ENCODE results near the gene RAB2B.

RAB2B gene

DNA sequence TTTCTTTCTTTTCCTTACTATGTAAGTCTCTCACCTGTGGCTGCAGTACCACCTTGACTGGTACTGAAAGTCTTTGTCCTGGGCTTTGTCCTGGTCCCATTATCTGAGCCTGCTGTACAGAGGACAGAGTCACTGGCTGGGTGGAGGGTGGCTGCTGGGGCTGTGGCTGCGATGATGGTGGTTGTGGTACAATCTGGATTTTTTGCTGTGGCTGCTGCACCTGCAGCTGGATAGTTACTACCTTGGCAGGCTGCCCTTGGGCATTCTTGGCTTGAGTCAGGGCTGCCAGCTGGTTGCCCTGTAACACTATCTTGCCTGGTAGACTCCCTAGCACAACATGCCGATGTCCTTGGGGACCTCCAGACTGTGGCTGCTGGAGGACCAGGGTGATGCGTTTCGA is 47.8 kb downstream of the RAB2B start:
- H3K4me3 ChIP-seq (ENCODE audit: low read depth, low read length) = no peak overlapping the region
- TF ChIP-seq, protein P1, sequence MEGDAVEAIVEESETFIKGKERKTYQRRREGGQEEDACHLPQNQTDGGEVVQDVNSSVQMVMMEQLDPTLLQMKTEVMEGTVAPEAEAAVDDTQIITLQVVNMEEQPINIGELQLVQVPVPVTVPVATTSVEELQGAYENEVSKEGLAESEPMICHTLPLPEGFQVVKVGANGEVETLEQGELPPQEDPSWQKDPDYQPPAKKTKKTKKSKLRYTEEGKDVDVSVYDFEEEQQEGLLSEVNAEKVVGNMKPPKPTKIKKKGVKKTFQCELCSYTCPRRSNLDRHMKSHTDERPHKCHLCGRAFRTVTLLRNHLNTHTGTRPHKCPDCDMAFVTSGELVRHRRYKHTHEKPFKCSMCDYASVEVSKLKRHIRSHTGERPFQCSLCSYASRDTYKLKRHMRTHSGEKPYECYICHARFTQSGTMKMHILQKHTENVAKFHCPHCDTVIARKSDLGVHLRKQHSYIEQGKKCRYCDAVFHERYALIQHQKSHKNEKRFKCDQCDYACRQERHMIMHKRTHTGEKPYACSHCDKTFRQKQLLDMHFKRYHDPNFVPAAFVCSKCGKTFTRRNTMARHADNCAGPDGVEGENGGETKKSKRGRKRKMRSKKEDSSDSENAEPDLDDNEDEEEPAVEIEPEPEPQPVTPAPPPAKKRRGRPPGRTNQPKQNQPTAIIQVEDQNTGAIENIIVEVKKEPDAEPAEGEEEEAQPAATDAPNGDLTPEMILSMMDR (IDR thresholded peaks at IDR 0.05; ENCODE audit: low read depth, low read length) = no peak

GRCh38 chr14:21426692-21427091 is 50.1 kb downstream of the RAB2B start:
- H3K4me3 ChIP-seq (ENCODE audit: low read depth, low read length) = no peak overlapping the region
- TF ChIP-seq, protein P1 (IDR thresholded peaks at IDR 0.05; ENCODE audit: low read depth, low read length) = no peak

DNA sequence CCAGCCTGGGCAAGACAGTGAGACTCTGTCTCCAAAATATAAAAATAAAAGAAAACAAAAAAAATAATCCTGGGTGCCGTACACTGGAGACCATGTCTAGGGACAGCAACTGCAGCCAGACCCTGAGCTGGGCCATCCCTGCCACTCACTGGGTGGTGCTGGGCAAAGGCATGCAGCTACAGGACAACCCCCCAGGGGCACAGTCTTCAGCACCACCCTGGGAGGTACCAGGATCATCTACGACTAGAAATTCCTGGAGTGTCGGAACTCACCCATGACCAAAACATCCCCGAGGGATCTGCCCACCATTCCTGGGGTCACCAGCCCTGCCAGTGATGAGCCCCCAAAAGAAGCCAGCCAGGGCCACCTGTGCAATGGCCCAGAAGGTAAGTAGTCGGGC is 57.2 kb downstream of the RAB2B start:
- no peak overlapping the region for H3K4me3 ChIP-seq (ENCODE audit: low read depth, low read length)
- TF ChIP-seq, protein P1 (IDR thresholded peaks at IDR 0.05; ENCODE audit: low read depth, low read length) = no peak

- TF ChIP-seq, protein P1 (IDR thresholded peaks at IDR 0.05; ENCODE audit: low read depth, low read length) = no peak
Measured at GRCh38 chr14:21415329-21415728, 61.4 kb downstream of the RAB2B start.

GRCh38 chr14:21414137-21414631 is 62.6 kb downstream of the RAB2B start:
- H3K4me3 ChIP-seq (ENCODE audit: low read depth, low read length) = no peak overlapping the region
- TF ChIP-seq, protein P1 (IDR thresholded peaks at IDR 0.05; ENCODE audit: low read depth, low read length) = no peak

More at GRCh38 chr14:21415329-21415728, 61.4 kb downstream of the RAB2B start:
- H3K4me3 ChIP-seq (ENCODE audit: low read depth, low read length) = no peak overlapping the region

Data from WI38 (cell line).